ENCODE measurements around the gene ADAM10. TPM values are rescaled to one million over a fixed set of nuclear protein-coding genes. Genes with fewer than 3 reads are reported as not detected.

Gene ADAM10
- total and polyA plus RNA-seq, 2 donors (not counting 1 experiment from before 2014, with no cell fraction given): 18.8 to 138 TPM

DNA sequence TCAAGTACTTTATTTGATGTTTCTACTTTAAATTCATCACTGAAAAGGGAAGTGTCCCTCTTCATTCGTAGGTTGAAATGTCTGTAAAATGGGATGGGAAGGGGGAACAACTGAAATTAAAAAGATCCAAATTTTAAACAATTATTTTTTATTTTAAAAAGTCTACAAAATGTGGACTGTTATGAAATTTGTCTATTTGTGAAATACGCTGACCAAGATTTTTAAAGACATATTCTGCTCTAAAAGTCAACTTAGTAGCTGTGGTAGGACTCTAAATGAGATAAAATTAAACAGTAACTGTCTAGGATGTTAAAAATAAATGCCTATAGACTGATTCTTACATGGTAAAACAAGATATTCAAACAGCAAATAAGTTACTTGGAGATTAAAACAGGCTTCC lies 67.3 kb downstream of the ADAM10 start:
- H3K4me1 ChIP-seq (ENCODE audit: control insufficient read depth in 2 of 2, insufficient read depth in 2 of 2, low read length in 2 of 2): no peaks in the 10 kb centered on the region
- no peaks in the 10 kb centered on the region for H3K27me3 Mint-ChIP-seq
- H3K27me3 ChIP-seq (replicated peaks in 1 of 4; ENCODE audit: control extremely low read depth in 1 of 4, control insufficient read depth in 3 of 4, insufficient read depth in 4 of 4, low read length in 3 of 4): no peaks in the 10 kb centered on the region
- ChIA-PET POLR2A (no interaction called here), CTCF (interaction anchor here (0.6 kb wide), 1 partner anchor 293 kb away, joined by 3 read pairs; no protein-coding TSS in a partner anchor)
- peaks cover 0 to 9% of the 10 kb centered on the region in 2 experiments for H3K36me3 ChIP-seq (replicated peaks in 1 of 2; ENCODE audit: control extremely low read depth in 1 of 2, control insufficient read depth in 1 of 2, extremely low read depth in 1 of 2, insufficient read depth in 2 of 2, low read length in 1 of 2)
- H2AFZ ChIP-seq (ENCODE audit: insufficient read depth, low read depth, low read length, poor library complexity, severe bottlenecking): no peak overlapping the region
- no CpG with 5 or more reads among the region's 2 CpGs for WGBS (ENCODE audit: insufficient coverage)
- peaks cover 17% of the 10 kb centered on the region for H3K4me1 Mint-ChIP-seq
- H3K4me3 ChIP-seq (ENCODE audit: control extremely low read depth in 1 of 5, extremely low read depth in 1 of 5, insufficient read depth in 1 of 5, low read depth in 2 of 5, low read length in 4 of 5): no peak overlapping the region
- intact Hi-C loops (cut with micrococcal nuclease): no loop called here
- no peak overlapping the region for H3K4me2 ChIP-seq (replicated peaks; ENCODE audit: low read depth, low read length, poor library complexity, severe bottlenecking)
- no peak overlapping the region for H3K4me3 Mint-ChIP-seq
- no peak for DNase-seq
- no peak overlapping the region for H3K9ac ChIP-seq (ENCODE audit: low read length)
- ATAC-seq (ENCODE audit: low read depth): no peak
- no peak overlapping the region for H3K27ac ChIP-seq (ENCODE audit: low read length in 2 of 2)
- H4K20me1 ChIP-seq (ENCODE audit: control insufficient read depth, insufficient read depth, low read length, poor library complexity, severe bottlenecking): peaks cover 41% of the 10 kb centered on the region
- H3K79me2 ChIP-seq (ENCODE audit: control insufficient read depth, insufficient read depth, low read length): peaks cover 55% of the 10 kb centered on the region
- no peak for TF ChIP-seq EZH2 (IDR thresholded peaks at IDR 0.05; ENCODE audit: borderline replicate concordance, insufficient read depth, low read depth, low read length, poor library complexity, severe bottlenecking)
- TF ChIP-seq, protein P1, sequence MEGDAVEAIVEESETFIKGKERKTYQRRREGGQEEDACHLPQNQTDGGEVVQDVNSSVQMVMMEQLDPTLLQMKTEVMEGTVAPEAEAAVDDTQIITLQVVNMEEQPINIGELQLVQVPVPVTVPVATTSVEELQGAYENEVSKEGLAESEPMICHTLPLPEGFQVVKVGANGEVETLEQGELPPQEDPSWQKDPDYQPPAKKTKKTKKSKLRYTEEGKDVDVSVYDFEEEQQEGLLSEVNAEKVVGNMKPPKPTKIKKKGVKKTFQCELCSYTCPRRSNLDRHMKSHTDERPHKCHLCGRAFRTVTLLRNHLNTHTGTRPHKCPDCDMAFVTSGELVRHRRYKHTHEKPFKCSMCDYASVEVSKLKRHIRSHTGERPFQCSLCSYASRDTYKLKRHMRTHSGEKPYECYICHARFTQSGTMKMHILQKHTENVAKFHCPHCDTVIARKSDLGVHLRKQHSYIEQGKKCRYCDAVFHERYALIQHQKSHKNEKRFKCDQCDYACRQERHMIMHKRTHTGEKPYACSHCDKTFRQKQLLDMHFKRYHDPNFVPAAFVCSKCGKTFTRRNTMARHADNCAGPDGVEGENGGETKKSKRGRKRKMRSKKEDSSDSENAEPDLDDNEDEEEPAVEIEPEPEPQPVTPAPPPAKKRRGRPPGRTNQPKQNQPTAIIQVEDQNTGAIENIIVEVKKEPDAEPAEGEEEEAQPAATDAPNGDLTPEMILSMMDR (IDR thresholded peaks at IDR 0.05): no peak
- H3K9me3 Mint-ChIP-seq (ENCODE audit: insufficient read depth): no peaks in the 10 kb centered on the region
- no peak overlapping the region for H3K27ac Mint-ChIP-seq
- no peaks in the 10 kb centered on the region for H3K9me3 ChIP-seq (ENCODE audit: control extremely low read depth in 1 of 3, control insufficient read depth in 2 of 3, insufficient read depth in 1 of 3, low read length in 2 of 3)

DNA sequence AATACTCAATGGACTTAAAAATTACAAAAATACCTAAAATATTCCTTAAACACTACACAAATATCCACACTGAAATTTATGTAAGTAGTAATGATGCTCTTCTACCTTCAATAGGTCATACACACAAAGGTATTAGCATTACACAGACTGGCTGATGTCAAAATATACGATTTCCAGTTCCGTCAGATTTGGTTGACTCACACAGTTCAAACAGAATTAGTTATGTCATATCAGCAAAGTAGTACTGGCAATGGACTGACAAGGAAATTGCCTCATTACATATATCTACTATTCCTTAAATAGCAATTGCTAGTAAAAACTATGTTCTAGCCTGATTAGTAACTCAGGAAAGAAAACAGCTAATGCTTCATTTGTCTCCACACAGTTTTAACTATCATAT lies 70.8 kb downstream of the ADAM10 start:
- no peak overlapping the region for H2AFZ ChIP-seq (ENCODE audit: insufficient read depth, low read depth, low read length, poor library complexity, severe bottlenecking)
- Mint-ChIP-seq H3K27ac (no peak overlapping the region), H3K4me1 (peaks cover 6% of the 10 kb centered on the region), H3K27me3 (no peaks in the 10 kb centered on the region), H3K4me3 (no peak overlapping the region), H3K9me3 (ENCODE audit: insufficient read depth) (no peaks in the 10 kb centered on the region)
- intact Hi-C loops (cut with micrococcal nuclease): no loop called here
- ChIA-PET CTCF (interaction anchor here (1.1 to 2.4 kb wide), 3 partner anchors 12 to 253 kb away, joined by 3 to 12 read pairs (median 4); partner anchors contain the start of gene MINDY2), POLR2A (no interaction called here)
- H3K4me1 ChIP-seq (ENCODE audit: control insufficient read depth in 2 of 2, insufficient read depth in 2 of 2, low read length in 2 of 2): no peaks in the 10 kb centered on the region
- H3K9me3 ChIP-seq (ENCODE audit: control extremely low read depth in 1 of 3, control insufficient read depth in 2 of 3, insufficient read depth in 1 of 3, low read length in 2 of 3): no peaks in the 10 kb centered on the region
- peaks cover 0 to 9% of the 10 kb centered on the region in 2 experiments for H3K36me3 ChIP-seq (replicated peaks in 1 of 2; ENCODE audit: control extremely low read depth in 1 of 2, control insufficient read depth in 1 of 2, extremely low read depth in 1 of 2, insufficient read depth in 2 of 2, low read length in 1 of 2)
- H3K4me3 ChIP-seq (ENCODE audit: control extremely low read depth in 1 of 5, extremely low read depth in 1 of 5, insufficient read depth in 1 of 5, low read depth in 2 of 5, low read length in 4 of 5): no peak overlapping the region
- no peak for DNase-seq
- H3K27ac ChIP-seq (ENCODE audit: low read length in 2 of 2): no peak overlapping the region
- no peak overlapping the region for H3K9ac ChIP-seq (ENCODE audit: low read length)
- ATAC-seq (ENCODE audit: low read depth): no peak
- no peak overlapping the region for H3K4me2 ChIP-seq (replicated peaks; ENCODE audit: low read depth, low read length, poor library complexity, severe bottlenecking)
- H4K20me1 ChIP-seq (ENCODE audit: control insufficient read depth, insufficient read depth, low read length, poor library complexity, severe bottlenecking): peaks cover 14% of the 10 kb centered on the region
- H3K79me2 ChIP-seq (ENCODE audit: control insufficient read depth, insufficient read depth, low read length): peaks cover 27% of the 10 kb centered on the region
- TF ChIP-seq EZH2 (IDR thresholded peaks at IDR 0.05; ENCODE audit: borderline replicate concordance, insufficient read depth, low read depth, low read length, poor library complexity, severe bottlenecking): no peak
- TF ChIP-seq, protein P1 (IDR thresholded peaks at IDR 0.05): no peak
- H3K27me3 ChIP-seq (replicated peaks in 1 of 4; ENCODE audit: control extremely low read depth in 1 of 4, control insufficient read depth in 3 of 4, insufficient read depth in 4 of 4, low read length in 3 of 4): no peaks in the 10 kb centered on the region
- no CpG with 5 or more reads among the region's 2 CpGs for WGBS (ENCODE audit: insufficient coverage)
